Effector memory CD8-positive, alpha-beta T cell (primary cell): Measurements from ENCODE around the gene KCNJ5.
A peak's percentile ranks its signal among the peaks of the same experiment; 100 is the strongest.

ENCODE experiments used
- ATAC-seq: fragments of 150-1000 bp; cut with Tn5 transposase; replicated peaks from 2 replicates; pipeline ENCODE4 v1.10.0; 2021; ENCODE audit warnings: mild to moderate bottlenecking, moderate library complexity
- DNase-seq, 3 experiments: peaks; one replicate each; pipeline ENCODE4 v3.0.0; 2021
- H3K27ac Mint-ChIP-seq, 2 donors: one replicate each; pipeline ENCODE4 v1.8.0; 2022; ENCODE audit warnings: mild to moderate bottlenecking in 2 of 2, mixed read lengths in 2 of 2, moderate library complexity in 2 of 2
- H3K27me3 Mint-ChIP-seq, 2 donors: one replicate each; pipeline ENCODE4 v1.8.0; 2022; ENCODE audit warnings: mixed read lengths in 2 of 2
- H3K36me3 Mint-ChIP-seq: one replicate; pipeline ENCODE4 v1.8.0; 2022; ENCODE audit warnings: mild to moderate bottlenecking, moderate library complexity, mixed read lengths; ENCODE audit not compliant: insufficient read depth
- H3K4me1 Mint-ChIP-seq, 2 donors: one replicate each; pipeline ENCODE4 v1.8.0; 2022; ENCODE audit warnings: low read depth in 2 of 2, mixed read lengths in 2 of 2
- H3K4me3 Mint-ChIP-seq, 2 donors: one replicate each; pipeline ENCODE4 v1.8.0; 2022; ENCODE audit warnings: mild to moderate bottlenecking in 2 of 2, mixed read lengths in 2 of 2, moderate library complexity in 2 of 2
- H3K9me3 Mint-ChIP-seq, 2 donors: one replicate each; pipeline ENCODE4 v1.8.0; 2022; ENCODE audit warnings: mixed read lengths in 2 of 2

Gene KCNJ5

GRCh38 chr11:128879817-128880216 is 11.3 kb upstream of the KCNJ5 start:
- no peak for DNase-seq
- Mint-ChIP-seq H3K4me1 (peaks cover 0 to 1% of the 10 kb centered on the region in 2 donors), H3K27ac (no peak overlapping the region), H3K9me3 (no peaks in the 10 kb centered on the region), H3K27me3 (peaks cover 50 to 81% of the 10 kb centered on the region in 2 donors), H3K4me3 (no peak overlapping the region), H3K36me3 (no peaks in the 10 kb centered on the region)
- ATAC-seq: no peak

- no peak for ATAC-seq
- no peak overlapping the region for H3K4me3 Mint-ChIP-seq
- no peak overlapping the region for H3K27ac Mint-ChIP-seq
- DNase-seq: no peak
- H3K4me1 Mint-ChIP-seq: peaks cover 0 to 2% of the 10 kb centered on the region in 2 donors
- H3K27me3 Mint-ChIP-seq: peaks cover 57 to 95% of the 10 kb centered on the region in 2 donors
- peaks cover 3% of the 10 kb centered on the region for H3K36me3 Mint-ChIP-seq
- H3K9me3 Mint-ChIP-seq: no peaks in the 10 kb centered on the region
Observed at GRCh38 chr11:128881221-128881620, 9.9 kb upstream of the KCNJ5 start.

- ATAC-seq (no peak), DNase-seq (no peak)
- no peak overlapping the region for H3K27ac Mint-ChIP-seq
- peaks cover 8 to 9% of the 10 kb centered on the region in 2 donors for H3K4me1 Mint-ChIP-seq
- peaks cover 58 to 95% of the 10 kb centered on the region in 2 donors for H3K27me3 Mint-ChIP-seq
- H3K4me3 Mint-ChIP-seq: no peak overlapping the region
- H3K36me3 Mint-ChIP-seq: peaks cover 6% of the 10 kb centered on the region
- H3K9me3 Mint-ChIP-seq: no peaks in the 10 kb centered on the region
Observed at GRCh38 chr11:128882451-128882850, 8.7 kb upstream of the KCNJ5 start.

GRCh38 chr11:128884054-128884453 is 7.1 kb upstream of the KCNJ5 start:
- Mint-ChIP-seq H3K9me3 (no peaks in the 10 kb centered on the region), H3K27ac (no peak overlapping the region), H3K36me3 (peaks cover 6% of the 10 kb centered on the region), H3K4me3 (no peak overlapping the region), H3K4me1 (peaks cover 8 to 9% of the 10 kb centered on the region in 2 donors), H3K27me3 (peaks cover 60 to 94% of the 10 kb centered on the region in 2 donors)
- DNase-seq (no peak), ATAC-seq (no peak)

GRCh38 chr11:128884703-128885338 is 6.3 kb upstream of the KCNJ5 start:
- H3K27ac Mint-ChIP-seq: no peak overlapping the region
- ATAC-seq (peak; percentile 81), DNase-seq (peak; percentile 57 to 66 (median 60))
- peaks cover 66 to 97% of the 10 kb centered on the region in 2 donors for H3K27me3 Mint-ChIP-seq
- peaks cover 6% of the 10 kb centered on the region for H3K36me3 Mint-ChIP-seq
- H3K4me1 Mint-ChIP-seq: peaks cover 8 to 9% of the 10 kb centered on the region in 2 donors
- no peak overlapping the region for H3K4me3 Mint-ChIP-seq
- no peaks in the 10 kb centered on the region for H3K9me3 Mint-ChIP-seq

GRCh38 chr11:128886406-128887124 is 4.6 kb upstream of the KCNJ5 start:
- H3K27me3 Mint-ChIP-seq: peaks cover 63 to 97% of the 10 kb centered on the region in 2 donors

GRCh38 chr11:128888034-128888985 is 2.8 kb upstream of the KCNJ5 start:
- Mint-ChIP-seq H3K36me3 (peaks cover 6% of the 10 kb centered on the region), H3K27ac (no peak overlapping the region), H3K4me1 (peaks cover 9 to 15% of the 10 kb centered on the region in 2 donors), H3K27me3 (peaks cover 57 to 97% of the 10 kb centered on the region in 2 donors), H3K9me3 (no peaks in the 10 kb centered on the region), H3K4me3 (no peak overlapping the region)
- DNase-seq (no peak), ATAC-seq (no peak)

More at GRCh38 chr11:128886406-128887124, 4.6 kb upstream of the KCNJ5 start:
- no peak for DNase-seq
- H3K36me3 Mint-ChIP-seq: peaks cover 6% of the 10 kb centered on the region
- no peaks in the 10 kb centered on the region for H3K9me3 Mint-ChIP-seq
- peak; percentile 52 for ATAC-seq
- H3K27ac Mint-ChIP-seq: no peak overlapping the region
- H3K4me3 Mint-ChIP-seq: no peak overlapping the region
- H3K4me1 Mint-ChIP-seq: peaks cover 9 to 14% of the 10 kb centered on the region in 2 donors

- peaks cover 9 to 14% of the 10 kb centered on the region in 2 donors for H3K4me1 Mint-ChIP-seq
- no peaks in the 10 kb centered on the region for H3K9me3 Mint-ChIP-seq
- ATAC-seq (no peak), DNase-seq (no peak)
- H3K27me3 Mint-ChIP-seq: peaks cover 47 to 97% of the 10 kb centered on the region in 2 donors
- H3K27ac Mint-ChIP-seq: no peak overlapping the region
- peaks cover 6% of the 10 kb centered on the region for H3K36me3 Mint-ChIP-seq
- H3K4me3 Mint-ChIP-seq: peak overlapping the region in 1 of 2 donors; percentile 78
Observed at GRCh38 chr11:128889657-128890213, 1.4 kb upstream of the KCNJ5 start.

- Mint-ChIP-seq H3K9me3 (no peaks in the 10 kb centered on the region), H3K4me1 (peaks cover 9 to 13% of the 10 kb centered on the region in 2 donors), H3K27me3 (peaks cover 47 to 94% of the 10 kb centered on the region in 2 donors), H3K27ac (no peak overlapping the region), H3K4me3 (peak overlapping the region; percentile 67 to 78), H3K36me3 (peaks cover 6% of the 10 kb centered on the region)
- ATAC-seq (no peak), DNase-seq (no peak)
Observed at GRCh38 chr11:128890216-128890542, 977 bp upstream of the KCNJ5 start.

- H3K9me3 Mint-ChIP-seq: no peaks in the 10 kb centered on the region
- H3K4me3 Mint-ChIP-seq: peak overlapping the region; percentile 51 to 78
- no peaks in the 10 kb centered on the region for H3K36me3 Mint-ChIP-seq
- H3K27me3 Mint-ChIP-seq: peaks cover 39 to 76% of the 10 kb centered on the region in 2 donors
- DNase-seq (no peak), ATAC-seq (no peak)
- no peak overlapping the region for H3K27ac Mint-ChIP-seq
- H3K4me1 Mint-ChIP-seq: peaks cover 2 to 8% of the 10 kb centered on the region in 2 donors
Observed at GRCh38 chr11:128891913-128892398, 800 bp downstream of the KCNJ5 start.

GRCh38 chr11:128892866-128893565 is 1.9 kb downstream of the KCNJ5 start:
- no peak overlapping the region for H3K4me3 Mint-ChIP-seq
- peaks cover 0 to 7% of the 10 kb centered on the region in 2 donors for H3K4me1 Mint-ChIP-seq
- H3K36me3 Mint-ChIP-seq: no peaks in the 10 kb centered on the region
- ATAC-seq: no peak
- no peaks in the 10 kb centered on the region for H3K9me3 Mint-ChIP-seq
- H3K27me3 Mint-ChIP-seq: peaks cover 35 to 68% of the 10 kb centered on the region in 2 donors
- H3K27ac Mint-ChIP-seq: no peak overlapping the region
- DNase-seq: no peak

- Mint-ChIP-seq H3K4me3 (no peak overlapping the region), H3K4me1 (peaks cover 0 to 7% of the 10 kb centered on the region in 2 donors), H3K27me3 (peaks cover 29 to 61% of the 10 kb centered on the region in 2 donors), H3K27ac (no peak overlapping the region), H3K9me3 (no peaks in the 10 kb centered on the region), H3K36me3 (no peaks in the 10 kb centered on the region)
- DNase-seq (no peak), ATAC-seq (no peak)
Observed at GRCh38 chr11:128893578-128894285, 2.6 kb downstream of the KCNJ5 start.
